Measurements from ENCODE around the gene MPST. TPM values are rescaled to one million over a fixed set of nuclear protein-coding genes. Genes with fewer than 3 reads are reported as not detected.
"Not testable (repeated sequence)": the region's sequence is repeated elsewhere in the genome, so short reads cannot be mapped to it uniquely, and the experiment has no call there.

The MPST gene
- polyA plus RNA-seq, 3 donors from 2014 or later = 56.0 to 97.5 (median 59.7) TPM

DNA sequence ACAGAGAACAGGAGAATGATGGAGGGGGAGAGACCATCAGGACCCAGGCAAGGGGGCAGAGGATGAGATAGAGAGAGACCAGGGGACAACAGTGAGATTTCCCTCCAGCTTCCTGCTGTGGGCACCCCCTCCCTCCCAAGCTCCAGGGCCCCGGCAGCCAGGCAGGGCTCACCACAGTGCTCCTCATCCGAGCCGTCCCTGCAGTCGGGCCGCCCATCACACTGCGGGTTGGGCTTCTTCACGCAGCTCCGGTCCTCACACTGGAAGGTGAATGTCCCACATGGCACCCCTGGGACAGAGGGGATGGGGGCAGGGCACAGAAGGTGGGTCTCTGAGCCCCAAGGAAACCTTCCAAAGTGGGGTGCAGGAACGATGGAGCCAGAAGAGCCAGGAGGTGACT, 51.2 kb downstream of the MPST start:
- H3K9me3 Mint-ChIP-seq = no peaks in the 10 kb centered on the region
- no peak overlapping the region for H3K27ac Mint-ChIP-seq
- H3K36me3 Mint-ChIP-seq = no peaks in the 10 kb centered on the region
- DNase-seq = no peak
- peaks cover 3 to 11% (median 8%) of the 10 kb centered on the region in 3 donors for H3K27me3 Mint-ChIP-seq (ENCODE audit: low read depth in 3 of 3)
- no peak overlapping the region for H3K4me3 Mint-ChIP-seq
- no peaks in the 10 kb centered on the region for H3K4me1 Mint-ChIP-seq

- not testable (repeated sequence) for H3K9me3 Mint-ChIP-seq, H3K4me3 Mint-ChIP-seq, H3K36me3 Mint-ChIP-seq, DNase-seq, H3K27ac Mint-ChIP-seq, H3K4me1 Mint-ChIP-seq
- peaks cover 3 to 11% (median 8%) of the 10 kb centered on the region in 3 donors for H3K27me3 Mint-ChIP-seq (ENCODE audit: low read depth in 3 of 3)
Measured at GRCh38 chr22:37071850-37072592, 52.5 kb downstream of the MPST start.

- Mint-ChIP-seq H3K27ac (no peak overlapping the region), H3K4me3 (no peak overlapping the region), H3K4me1 (peaks cover 0 to 1% of the 10 kb centered on the region in 2 donors), H3K27me3 (ENCODE audit: low read depth in 3 of 3) (peaks cover 3 to 11% (median 5%) of the 10 kb centered on the region in 3 donors), H3K9me3 (no peaks in the 10 kb centered on the region), H3K36me3 (no peaks in the 10 kb centered on the region)
- no peak for DNase-seq
Measured at GRCh38 chr22:37072673-37073072, 53.1 kb downstream of the MPST start.

- no peaks in the 10 kb centered on the region for H3K9me3 Mint-ChIP-seq
- DNase-seq = no peak
- no peak overlapping the region for H3K4me3 Mint-ChIP-seq
- no peaks in the 10 kb centered on the region for H3K36me3 Mint-ChIP-seq
- peaks cover 4 to 9% (median 6%) of the 10 kb centered on the region in 3 donors for H3K27me3 Mint-ChIP-seq (ENCODE audit: low read depth in 3 of 3)
- no peak overlapping the region for H3K27ac Mint-ChIP-seq
- peaks cover 18 to 20% of the 10 kb centered on the region in 2 donors for H3K4me1 Mint-ChIP-seq
Measured at GRCh38 chr22:37074537-37074936, 55.0 kb downstream of the MPST start.

DNA sequence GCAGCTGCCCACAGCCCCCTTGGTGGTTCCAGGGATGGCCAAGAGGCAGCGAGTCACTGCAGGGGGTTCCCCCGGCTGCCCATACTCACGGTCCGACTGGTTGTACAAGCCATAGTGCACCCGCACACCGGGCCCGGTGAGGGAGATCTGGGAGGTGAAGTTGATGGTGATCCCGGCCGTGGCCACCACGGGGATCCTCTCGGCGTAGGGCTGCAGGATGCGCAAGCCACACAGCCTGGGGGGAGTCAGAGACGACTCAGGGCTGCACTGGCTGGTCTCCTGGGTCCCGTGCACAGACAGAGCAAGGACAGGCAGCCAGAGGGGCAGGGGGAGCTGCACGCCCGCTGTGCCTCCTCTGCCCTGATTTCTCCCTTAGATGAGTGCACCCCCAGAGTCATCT, 55.5 kb downstream of the MPST start:
- no peak overlapping the region for H3K27ac Mint-ChIP-seq
- H3K4me1 Mint-ChIP-seq = peaks cover 23 to 25% of the 10 kb centered on the region in 2 donors
- peaks cover 5 to 9% (median 7%) of the 10 kb centered on the region in 3 donors for H3K27me3 Mint-ChIP-seq (ENCODE audit: low read depth in 3 of 3)
- no peaks in the 10 kb centered on the region for H3K9me3 Mint-ChIP-seq
- no peak for DNase-seq
- H3K4me3 Mint-ChIP-seq = no peak overlapping the region
- H3K36me3 Mint-ChIP-seq = no peaks in the 10 kb centered on the region

DNA sequence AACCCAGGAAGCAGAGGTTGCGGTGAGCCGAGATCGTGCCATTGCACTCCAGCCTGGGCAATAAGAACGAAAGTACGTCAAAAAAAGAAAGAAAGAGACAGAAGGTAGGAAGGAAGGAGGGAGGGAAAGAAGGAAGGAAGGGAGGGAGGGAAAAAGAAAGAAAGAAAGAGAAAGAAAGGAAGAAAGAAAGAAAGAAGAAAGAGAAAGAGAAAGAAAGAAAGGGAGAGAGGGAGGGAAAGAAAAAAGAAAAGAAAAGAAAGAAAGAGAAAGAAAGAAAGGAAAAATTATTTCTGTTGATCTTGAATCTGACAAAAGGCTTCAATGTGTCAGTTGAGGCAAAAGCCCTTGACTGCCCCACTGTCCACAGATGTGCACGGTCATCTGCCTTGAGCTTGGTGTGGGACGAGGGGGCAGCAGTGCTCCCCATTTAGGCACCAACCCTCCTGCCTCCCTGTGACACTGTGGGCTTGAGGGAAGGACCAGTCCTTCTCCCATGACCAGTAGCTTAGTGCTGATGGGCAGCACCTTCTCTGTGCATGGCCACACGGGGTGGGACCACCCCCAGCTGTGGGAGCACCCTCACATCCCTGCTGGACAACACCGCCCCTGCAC, 56.4 kb downstream of the MPST start:
- Mint-ChIP-seq H3K36me3 (no peaks in the 10 kb centered on the region), H3K4me3 (no peak overlapping the region), H3K4me1 (peaks cover 30 to 31% of the 10 kb centered on the region in 2 donors), H3K9me3 (no peaks in the 10 kb centered on the region), H3K27ac (peak overlapping the region in 1 of 6 donors; percentile 37), H3K27me3 (ENCODE audit: low read depth in 3 of 3) (peaks cover 5 to 12% (median 7%) of the 10 kb centered on the region in 3 donors)
- DNase-seq = no peak

DNA sequence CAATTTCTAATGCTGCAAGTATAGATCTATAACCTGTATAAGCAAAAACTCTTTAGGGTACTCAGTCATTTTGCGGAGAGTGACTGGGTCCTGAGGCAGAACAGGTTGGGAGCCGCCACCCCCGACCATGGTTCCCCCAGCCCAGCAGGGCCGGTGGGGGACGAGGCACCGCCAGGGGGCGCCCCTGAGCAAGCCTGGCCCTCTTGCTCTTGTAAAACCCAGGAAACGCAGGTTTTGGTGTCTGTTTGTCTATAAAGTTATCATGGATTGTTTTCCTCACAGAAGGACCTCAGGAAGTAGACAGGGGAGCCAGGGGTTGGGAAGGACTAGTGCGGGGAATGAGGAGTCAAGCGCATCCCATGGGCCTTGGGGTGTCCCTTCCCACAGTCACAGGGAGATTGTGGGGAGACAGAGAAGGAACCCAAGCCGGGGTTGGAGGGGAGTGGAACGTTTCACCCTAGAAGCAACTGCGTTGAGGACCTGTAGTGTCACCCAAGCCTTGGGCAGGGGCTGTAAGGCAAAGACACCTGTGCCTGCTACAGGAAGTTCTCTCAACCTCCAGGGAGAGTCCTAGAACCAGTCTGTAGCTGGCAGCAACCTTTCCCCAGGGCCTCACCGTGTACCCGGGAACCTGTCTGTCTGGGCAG, 58.4 kb downstream of the MPST start:
- H3K27me3 Mint-ChIP-seq (ENCODE audit: low read depth in 3 of 3) = peaks cover 5 to 12% (median 7%) of the 10 kb centered on the region in 3 donors
- peak overlapping the region; percentile 81 to 99 (median 97) for H3K27ac Mint-ChIP-seq
- H3K9me3 Mint-ChIP-seq = no peaks in the 10 kb centered on the region
- peak overlapping the region in 4 of 5 donors; percentile 54 to 77 (median 63) for H3K4me3 Mint-ChIP-seq
- peak; percentile 79 to 82 (median 80) for DNase-seq
- H3K36me3 Mint-ChIP-seq = no peaks in the 10 kb centered on the region
- H3K4me1 Mint-ChIP-seq = peaks cover 31 to 34% of the 10 kb centered on the region in 2 donors

- no peak for DNase-seq
- Mint-ChIP-seq H3K36me3 (no peaks in the 10 kb centered on the region), H3K9me3 (no peaks in the 10 kb centered on the region), H3K4me1 (peaks cover 31 to 34% of the 10 kb centered on the region in 2 donors), H3K27me3 (ENCODE audit: low read depth in 3 of 3) (peaks cover 5 to 12% (median 7%) of the 10 kb centered on the region in 3 donors), H3K27ac (peak overlapping the region; percentile 95 to 99 (median 98)), H3K4me3 (peak overlapping the region; percentile 42 to 77 (median 73))
Measured at GRCh38 chr22:37079158-37079557, 59.6 kb downstream of the MPST start.

Other genes with a start within 250 kb of the MPST start
- 10 to 100 TPM; 11.5 to 18.1 (median 13.0) TPM for gene IFT27, start 243.6 kb upstream of the MPST start, polyA plus RNA-seq
- gene PVALB, start 202.7 kb upstream of the MPST start, polyA plus RNA-seq = not detected
- 1 to 10 TPM in 2 of 3 donors, under 1 TPM in 1; 0.75 to 3.1 (median 3.0) TPM for gene NCF4, start 158.7 kb upstream of the MPST start, polyA plus RNA-seq
- under 1 TPM in 2 of 3 donors, not detected in 1; 0.47 to 0.77 TPM for gene CSF2RB, start 106.1 kb upstream of the MPST start, polyA plus RNA-seq
- gene TST, start 295 bp upstream of the MPST start, polyA plus RNA-seq = 10 to 100 TPM in 1 of 3 donors, 1 to 10 TPM in 2; 8.1 to 20.8 (median 8.4) TPM
- 10 to 100 TPM; 10.7 to 16.1 (median 14.3) TPM for gene KCTD17, start 32.0 kb downstream of the MPST start, polyA plus RNA-seq
- under 1 TPM in 2 of 3 donors, not detected in 1; 0.28 to 0.52 TPM for gene TMPRSS6, start 90.0 kb downstream of the MPST start, polyA plus RNA-seq
- gene IL2RB, start 130.2 kb downstream of the MPST start, polyA plus RNA-seq = 1,000 to 10,000 TPM in 1 of 3 donors, 100 to 1,000 TPM in 2; 863 to 2,762 (median 893) TPM
- 1 to 10 TPM in 2 of 3 donors, not detected in 1; 1.5 to 1.8 TPM for gene C1QTNF6, start 168.5 kb downstream of the MPST start, polyA plus RNA-seq
- gene SSTR3, start 192.7 kb downstream of the MPST start, polyA plus RNA-seq = not detected
- 1,000 to 10,000 TPM in 2 of 3 donors, 100 to 1,000 TPM in 1; 962 to 1,843 (median 1,262) TPM for gene RAC2, start 224.5 kb downstream of the MPST start, polyA plus RNA-seq